NCI-H524 treated with DMSO at 0.1 percent for 48 hours (cell line): ENCODE measurements around the gene DUOXA2.
"Not testable (repeated sequence)": the region's sequence is repeated elsewhere in the genome, so short reads cannot be mapped to it uniquely, and the experiment has no call there.

ENCODE experiments used
- DNase-seq: peaks from one replicate; lab custom pipeline; 2025; lab: John Stamatoyannopoulos, UW

DUOXA2 gene

GRCh38 chr15:45095661-45096060, 18.5 kb upstream of the DUOXA2 start:
- DNase-seq: no peak

DNA sequence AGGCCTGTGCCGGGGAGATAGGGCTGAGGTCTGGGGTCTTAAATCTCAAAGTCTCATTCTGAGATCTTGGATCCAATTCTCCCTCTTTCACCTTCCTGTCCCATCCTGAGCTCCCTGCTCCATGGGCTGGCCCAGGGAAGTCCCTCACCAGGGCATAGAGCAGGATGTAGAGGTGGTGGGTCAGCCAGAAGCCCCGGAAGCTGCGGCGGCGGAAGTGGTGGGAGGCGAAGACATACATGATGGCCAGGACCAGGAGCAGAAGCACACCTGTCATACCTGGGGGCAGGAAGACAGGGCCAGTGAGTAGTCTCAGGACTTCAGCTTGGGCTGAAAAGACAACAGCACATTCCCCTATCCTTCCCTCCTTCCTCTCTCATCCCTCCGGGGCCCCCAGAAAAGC, 16.7 kb upstream of the DUOXA2 start:
- no peak for DNase-seq

- no peak for DNase-seq
Measured at GRCh38 chr15:45099549-45100165, 14.5 kb upstream of the DUOXA2 start.

GRCh38 chr15:45100884-45101625, 13.1 kb upstream of the DUOXA2 start:
- DNase-seq: no peak

GRCh38 chr15:45101749-45102148, 12.4 kb upstream of the DUOXA2 start:
- DNase-seq: no peak

GRCh38 chr15:45102226-45102625, 11.9 kb upstream of the DUOXA2 start:
- DNase-seq: no peak

GRCh38 chr15:45104170-45104569, 10.0 kb upstream of the DUOXA2 start:
- DNase-seq: not testable (repeated sequence)

GRCh38 chr15:45105586-45105985, 8.5 kb upstream of the DUOXA2 start:
- DNase-seq: no peak

GRCh38 chr15:45106002-45106790, 7.9 kb upstream of the DUOXA2 start:
- DNase-seq: no peak

DNA sequence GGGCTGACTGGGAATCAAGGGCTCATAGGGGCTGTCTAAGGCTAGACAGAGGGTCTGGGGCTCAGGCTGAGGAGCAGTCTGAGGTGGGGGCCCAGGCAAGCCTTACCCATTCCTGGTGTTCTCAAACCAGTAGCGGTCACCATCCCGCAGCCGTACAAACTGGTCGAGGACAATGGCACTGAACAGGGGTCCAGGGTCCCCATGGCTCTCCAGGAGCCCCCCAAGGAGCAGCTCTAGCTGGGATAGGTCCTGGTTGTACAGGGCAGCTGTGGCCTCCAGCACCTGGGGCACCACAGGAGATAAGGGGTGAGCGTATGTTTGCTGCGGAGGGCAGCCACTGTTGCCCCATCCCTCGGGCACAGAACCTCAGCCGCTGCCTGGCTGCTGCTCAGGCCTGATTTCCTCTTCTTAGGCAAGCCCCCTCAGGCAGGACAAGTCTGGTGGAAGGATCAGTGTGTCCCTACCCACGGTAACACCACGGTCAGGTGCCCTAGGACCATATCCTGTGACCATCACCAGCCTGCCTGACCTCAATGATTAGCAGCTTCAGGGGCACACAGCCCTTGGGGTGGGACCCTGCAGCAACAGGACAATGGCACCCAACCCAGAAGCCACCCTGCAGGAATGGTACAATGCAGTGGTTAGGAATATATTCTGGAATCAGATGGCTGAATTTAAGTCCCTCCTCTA, 6.0 kb upstream of the DUOXA2 start:
- no peak for DNase-seq

- no peak for DNase-seq
Measured at GRCh38 chr15:45110256-45110820, 3.8 kb upstream of the DUOXA2 start.

GRCh38 chr15:45111390-45112142, 2.6 kb upstream of the DUOXA2 start:
- DNase-seq: no peak

DNA sequence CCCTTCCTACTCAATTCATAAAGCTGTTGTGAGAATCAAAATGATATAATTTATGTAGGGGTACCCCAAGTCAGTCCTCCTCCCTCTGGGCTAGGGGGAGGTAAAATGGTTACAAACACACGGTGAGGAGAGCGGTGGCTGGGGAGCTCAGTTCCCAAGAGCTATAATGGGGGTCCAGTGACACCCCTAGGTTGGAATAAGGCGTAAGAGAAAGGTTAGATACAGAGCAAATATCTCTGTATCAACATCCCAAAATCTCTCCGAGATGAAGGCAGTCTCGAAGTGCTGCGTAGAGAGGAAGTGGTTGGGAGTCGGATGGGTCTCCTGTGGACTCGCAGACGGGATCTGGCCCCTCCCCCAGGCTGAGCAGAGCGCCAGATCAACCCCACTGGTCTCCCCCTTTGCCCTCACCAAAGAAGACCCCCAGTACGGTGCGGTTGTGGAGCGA, 2.0 kb upstream of the DUOXA2 start:
- no peak for DNase-seq

DNA sequence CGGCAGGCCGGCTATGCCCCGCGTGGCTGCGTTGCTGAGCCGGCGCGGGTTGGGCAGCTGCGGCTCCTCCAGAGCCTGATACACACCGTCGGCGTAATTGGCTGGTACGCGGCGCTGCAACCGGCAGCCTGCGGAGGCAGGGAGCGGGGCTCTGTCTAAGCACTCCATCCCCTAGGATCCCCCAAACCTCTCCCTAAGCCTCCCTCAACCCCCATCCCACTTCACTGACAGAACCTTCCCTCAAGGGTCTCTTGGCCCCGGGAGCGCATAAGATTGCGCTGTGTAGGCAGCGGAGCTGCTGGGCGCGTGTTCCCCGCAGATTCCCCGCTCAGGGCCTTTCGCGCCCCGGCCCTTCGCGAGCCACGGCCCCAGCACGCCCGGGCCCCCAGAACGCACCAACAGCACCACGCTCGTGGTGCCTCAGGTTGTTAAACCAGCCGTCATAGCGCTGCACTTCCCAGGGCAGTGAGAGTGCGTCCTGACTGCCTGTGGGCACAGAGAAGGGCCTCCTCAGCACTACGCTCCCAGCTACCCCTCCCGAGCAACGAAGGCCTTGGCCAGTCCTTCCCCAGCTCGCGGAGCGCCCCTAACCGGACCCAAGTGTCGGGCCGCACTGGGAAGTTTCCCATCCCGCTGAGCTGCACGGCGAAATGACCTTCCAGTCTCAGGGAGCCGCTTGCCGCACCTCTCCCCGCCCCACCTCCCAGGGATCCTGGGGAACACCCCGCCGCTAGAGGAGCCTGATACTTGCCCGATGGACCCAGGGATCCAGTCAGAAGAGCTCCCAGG, 1.3 kb upstream of the DUOXA2 start:
- no peak for DNase-seq

- no peak for DNase-seq
Measured at GRCh38 chr15:45113380-45113990, 641 bp upstream of the DUOXA2 start.

- DNase-seq: no peak
Measured at GRCh38 chr15:45114751-45115085, 592 bp downstream of the DUOXA2 start.

DNA sequence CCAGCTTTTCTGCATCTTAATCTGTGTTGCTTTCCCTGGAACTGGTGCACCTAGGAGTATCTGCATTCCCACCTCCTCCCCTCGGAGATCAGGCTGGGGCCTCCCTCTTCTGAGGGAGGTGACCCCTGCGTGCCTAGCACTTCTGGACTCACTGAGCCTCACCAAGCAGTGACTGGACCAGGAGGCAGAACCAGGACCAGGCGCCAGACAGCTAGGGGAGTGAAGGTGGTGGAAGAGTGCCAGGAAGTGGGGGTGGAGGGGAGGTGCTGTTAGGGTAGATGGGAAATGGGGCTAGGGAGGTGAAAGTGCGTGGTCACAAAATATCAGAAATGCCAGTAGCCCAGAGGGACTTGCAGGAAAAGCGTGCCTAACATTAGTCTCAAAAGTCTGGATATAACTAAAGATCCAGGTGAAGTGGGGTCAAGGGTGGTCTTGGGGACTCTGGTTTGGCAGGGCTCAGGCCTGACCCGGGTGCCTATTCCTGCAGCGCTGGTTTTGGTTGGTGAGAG, 1.2 kb downstream of the DUOXA2 start:
- no peak for DNase-seq

GRCh38 chr15:45116006-45116481, 1.9 kb downstream of the DUOXA2 start:
- DNase-seq: no peak

DNA sequence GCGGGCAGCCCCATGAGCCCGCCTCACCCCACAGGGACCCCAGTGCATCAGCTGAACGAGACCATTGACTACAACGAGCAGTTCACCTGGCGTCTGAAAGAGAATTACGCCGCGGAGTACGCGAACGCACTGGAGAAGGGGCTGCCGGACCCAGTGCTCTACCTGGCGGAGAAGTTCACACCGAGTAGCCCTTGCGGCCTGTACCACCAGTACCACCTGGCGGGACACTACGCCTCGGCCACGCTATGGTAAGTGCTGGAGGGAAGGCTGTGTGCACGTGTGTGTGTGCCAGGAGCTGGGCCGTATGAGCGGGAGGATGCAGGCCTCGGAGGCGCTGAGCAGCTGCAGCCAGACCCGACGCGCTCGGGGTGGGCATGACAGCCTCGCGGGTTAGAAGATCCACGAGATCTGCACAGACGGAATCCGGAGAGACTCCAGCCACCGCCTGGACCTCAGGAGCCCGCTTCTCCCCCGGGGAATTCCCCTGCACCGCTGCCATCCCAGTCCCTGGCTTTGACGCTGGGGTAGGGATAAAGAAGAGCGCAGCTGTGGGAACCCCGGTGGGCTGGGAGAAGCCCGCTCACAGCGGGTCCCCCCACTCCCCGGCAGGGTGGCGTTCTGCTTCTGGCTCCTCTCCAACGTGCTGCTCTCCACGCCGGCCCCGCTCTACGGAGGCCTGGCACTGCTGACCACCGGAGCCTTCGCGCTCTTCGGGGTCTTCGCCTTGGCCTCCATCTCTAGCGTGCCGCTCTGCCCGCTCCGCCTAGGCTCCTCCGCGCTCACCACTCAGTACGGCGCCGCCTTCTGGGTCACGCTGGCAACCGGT, 2.6 kb downstream of the DUOXA2 start:
- DNase-seq: no peak
